ENCODE results near the gene LRFN2.

LRFN2 gene

GRCh38 chr6:40407239-40407638 lies 179.9 kb downstream of the LRFN2 start:
- H3K27ac ChIP-seq (ENCODE audit: low read length): no peak overlapping the region
- no peaks in the 10 kb centered on the region for H3K27me3 ChIP-seq (ENCODE audit: control insufficient read depth in 1 of 2, insufficient read depth in 2 of 2, low read length in 2 of 2)

GRCh38 chr6:40406175-40406574 lies 181.0 kb downstream of the LRFN2 start:
- H3K27ac ChIP-seq (ENCODE audit: low read length): no peak overlapping the region
- H3K36me3 ChIP-seq (ENCODE audit: control insufficient read depth in 2 of 2, insufficient read depth in 2 of 2, low read length in 2 of 2): no peaks in the 10 kb centered on the region
- no peaks in the 10 kb centered on the region for H3K4me1 ChIP-seq (ENCODE audit: control insufficient read depth, insufficient read depth, low read length)
- no peaks in the 10 kb centered on the region for H3K27me3 ChIP-seq (ENCODE audit: control insufficient read depth in 1 of 2, insufficient read depth in 2 of 2, low read length in 2 of 2)
- H3K9me3 ChIP-seq (ENCODE audit: control insufficient read depth in 2 of 2, low read length in 2 of 2): no peaks in the 10 kb centered on the region
- H3K4me3 ChIP-seq (ENCODE audit: low read length in 2 of 2): no peak overlapping the region
- no peak overlapping the region for H3K9ac ChIP-seq (ENCODE audit: low read length in 2 of 2)

More at GRCh38 chr6:40407239-40407638, 179.9 kb downstream of the LRFN2 start:
- H3K4me3 ChIP-seq (ENCODE audit: low read length in 2 of 2): no peak overlapping the region
- no peaks in the 10 kb centered on the region for H3K36me3 ChIP-seq (ENCODE audit: control insufficient read depth in 2 of 2, insufficient read depth in 2 of 2, low read length in 2 of 2)
- H3K9ac ChIP-seq (ENCODE audit: low read length in 2 of 2): no peak overlapping the region
- H3K9me3 ChIP-seq (ENCODE audit: control insufficient read depth in 2 of 2, low read length in 2 of 2): no peaks in the 10 kb centered on the region
- no peaks in the 10 kb centered on the region for H3K4me1 ChIP-seq (ENCODE audit: control insufficient read depth, insufficient read depth, low read length)

- Histone ChIP-seq H3K9ac (ENCODE audit: low read length in 2 of 2) (no peak overlapping the region), H3K27me3 (ENCODE audit: control insufficient read depth in 1 of 2, insufficient read depth in 2 of 2, low read length in 2 of 2) (no peaks in the 10 kb centered on the region), H3K36me3 (ENCODE audit: control insufficient read depth in 2 of 2, insufficient read depth in 2 of 2, low read length in 2 of 2) (no peaks in the 10 kb centered on the region), H3K27ac (ENCODE audit: low read length) (no peak overlapping the region), H3K9me3 (ENCODE audit: control insufficient read depth in 2 of 2, low read length in 2 of 2) (no peaks in the 10 kb centered on the region), H3K4me1 (ENCODE audit: control insufficient read depth, insufficient read depth, low read length) (peaks cover 3% of the 10 kb centered on the region), H3K4me3 (ENCODE audit: low read length in 2 of 2) (no peak overlapping the region)
Measured at GRCh38 chr6:40400738-40401137, 186.4 kb downstream of the LRFN2 start.

- Histone ChIP-seq H3K4me3 (ENCODE audit: low read length in 2 of 2) (no peak overlapping the region), H3K9me3 (ENCODE audit: control insufficient read depth in 2 of 2, low read length in 2 of 2) (no peaks in the 10 kb centered on the region), H3K27me3 (ENCODE audit: control insufficient read depth in 1 of 2, insufficient read depth in 2 of 2, low read length in 2 of 2) (no peaks in the 10 kb centered on the region), H3K4me1 (ENCODE audit: control insufficient read depth, insufficient read depth, low read length) (peaks cover 3% of the 10 kb centered on the region), H3K36me3 (ENCODE audit: control insufficient read depth in 2 of 2, insufficient read depth in 2 of 2, low read length in 2 of 2) (no peaks in the 10 kb centered on the region), H3K27ac (ENCODE audit: low read length) (no peak overlapping the region), H3K9ac (ENCODE audit: low read length in 2 of 2) (no peak overlapping the region)
Measured at GRCh38 chr6:40399888-40400457, 187.2 kb downstream of the LRFN2 start.

GRCh38 chr6:40398810-40399477 lies 188.2 kb downstream of the LRFN2 start:
- H3K4me3 ChIP-seq (ENCODE audit: low read length in 2 of 2): no peak overlapping the region
- H3K36me3 ChIP-seq (ENCODE audit: control insufficient read depth in 2 of 2, insufficient read depth in 2 of 2, low read length in 2 of 2): no peaks in the 10 kb centered on the region
- no peaks in the 10 kb centered on the region for H3K27me3 ChIP-seq (ENCODE audit: control insufficient read depth in 1 of 2, insufficient read depth in 2 of 2, low read length in 2 of 2)
- H3K9me3 ChIP-seq (ENCODE audit: control insufficient read depth in 2 of 2, low read length in 2 of 2): no peaks in the 10 kb centered on the region
- no peak overlapping the region for H3K9ac ChIP-seq (ENCODE audit: low read length in 2 of 2)
- H3K27ac ChIP-seq (ENCODE audit: low read length): no peak overlapping the region
- H3K4me1 ChIP-seq (ENCODE audit: control insufficient read depth, insufficient read depth, low read length): peaks cover 3% of the 10 kb centered on the region

- Histone ChIP-seq H3K9ac (ENCODE audit: low read length in 2 of 2) (no peak overlapping the region), H3K36me3 (ENCODE audit: control insufficient read depth in 2 of 2, insufficient read depth in 2 of 2, low read length in 2 of 2) (no peaks in the 10 kb centered on the region), H3K9me3 (ENCODE audit: control insufficient read depth in 2 of 2, low read length in 2 of 2) (no peaks in the 10 kb centered on the region), H3K27me3 (ENCODE audit: control insufficient read depth in 1 of 2, insufficient read depth in 2 of 2, low read length in 2 of 2) (no peaks in the 10 kb centered on the region), H3K4me3 (ENCODE audit: low read length in 2 of 2) (no peak overlapping the region), H3K27ac (ENCODE audit: low read length) (no peak overlapping the region), H3K4me1 (ENCODE audit: control insufficient read depth, insufficient read depth, low read length) (peaks cover 3% of the 10 kb centered on the region)
Measured at GRCh38 chr6:40398034-40398691, 189.0 kb downstream of the LRFN2 start.

GRCh38 chr6:40397287-40398033 lies 189.7 kb downstream of the LRFN2 start:
- no peaks in the 10 kb centered on the region for H3K27me3 ChIP-seq (ENCODE audit: control insufficient read depth in 1 of 2, insufficient read depth in 2 of 2, low read length in 2 of 2)
- H3K9ac ChIP-seq (ENCODE audit: low read length in 2 of 2): no peak overlapping the region
- no peaks in the 10 kb centered on the region for H3K36me3 ChIP-seq (ENCODE audit: control insufficient read depth in 2 of 2, insufficient read depth in 2 of 2, low read length in 2 of 2)
- peaks cover 3% of the 10 kb centered on the region for H3K4me1 ChIP-seq (ENCODE audit: control insufficient read depth, insufficient read depth, low read length)
- H3K27ac ChIP-seq (ENCODE audit: low read length): no peak overlapping the region
- no peak overlapping the region for H3K4me3 ChIP-seq (ENCODE audit: low read length in 2 of 2)
- H3K9me3 ChIP-seq (ENCODE audit: control insufficient read depth in 2 of 2, low read length in 2 of 2): no peaks in the 10 kb centered on the region

GRCh38 chr6:40395698-40396076 lies 191.5 kb downstream of the LRFN2 start:
- Histone ChIP-seq H3K9ac (ENCODE audit: low read length in 2 of 2) (no peak overlapping the region), H3K27ac (ENCODE audit: low read length) (no peak overlapping the region), H3K4me1 (ENCODE audit: control insufficient read depth, insufficient read depth, low read length) (peaks cover 3% of the 10 kb centered on the region), H3K27me3 (ENCODE audit: control insufficient read depth in 1 of 2, insufficient read depth in 2 of 2, low read length in 2 of 2) (peaks cover 0 to 3% of the 10 kb centered on the region in 2 donors), H3K9me3 (ENCODE audit: control insufficient read depth in 2 of 2, low read length in 2 of 2) (no peaks in the 10 kb centered on the region), H3K36me3 (ENCODE audit: control insufficient read depth in 2 of 2, insufficient read depth in 2 of 2, low read length in 2 of 2) (no peaks in the 10 kb centered on the region), H3K4me3 (ENCODE audit: low read length in 2 of 2) (no peak overlapping the region)

- Histone ChIP-seq H3K9ac (ENCODE audit: low read length in 2 of 2) (no peak overlapping the region), H3K9me3 (ENCODE audit: control insufficient read depth in 2 of 2, low read length in 2 of 2) (no peaks in the 10 kb centered on the region), H3K4me3 (ENCODE audit: low read length in 2 of 2) (no peak overlapping the region), H3K27me3 (ENCODE audit: control insufficient read depth in 1 of 2, insufficient read depth in 2 of 2, low read length in 2 of 2) (peaks cover 0 to 3% of the 10 kb centered on the region in 2 donors), H3K4me1 (ENCODE audit: control insufficient read depth, insufficient read depth, low read length) (peaks cover 3% of the 10 kb centered on the region), H3K27ac (ENCODE audit: low read length) (no peak overlapping the region), H3K36me3 (ENCODE audit: control insufficient read depth in 2 of 2, insufficient read depth in 2 of 2, low read length in 2 of 2) (no peaks in the 10 kb centered on the region)
Measured at GRCh38 chr6:40395066-40395697, 192.0 kb downstream of the LRFN2 start.

GRCh38 chr6:40394381-40394780 lies 192.8 kb downstream of the LRFN2 start:
- Histone ChIP-seq H3K9ac (ENCODE audit: low read length in 2 of 2) (no peak overlapping the region), H3K4me1 (ENCODE audit: control insufficient read depth, insufficient read depth, low read length) (peaks cover 3% of the 10 kb centered on the region), H3K27me3 (ENCODE audit: control insufficient read depth in 1 of 2, insufficient read depth in 2 of 2, low read length in 2 of 2) (peaks cover 0 to 3% of the 10 kb centered on the region in 2 donors), H3K36me3 (ENCODE audit: control insufficient read depth in 2 of 2, insufficient read depth in 2 of 2, low read length in 2 of 2) (no peaks in the 10 kb centered on the region), H3K27ac (ENCODE audit: low read length) (no peak overlapping the region), H3K9me3 (ENCODE audit: control insufficient read depth in 2 of 2, low read length in 2 of 2) (no peaks in the 10 kb centered on the region), H3K4me3 (ENCODE audit: low read length in 2 of 2) (no peak overlapping the region)

All from stomach smooth muscle (tissue), 2 donors.